Panc1 (cell line): Measurements from ENCODE around the gene DACH2.

ENCODE experiments used
- TF ChIP-seq, protein P1 (sequence below): fragments of 450-650 bp; IDR thresholded peaks from 2 replicates; pipeline ENCODE4 v1.5.1; 2017; ENCODE audit warnings: mild to moderate bottlenecking
- TF ChIP-seq, protein P2 (sequence below), 2 experiments: IDR thresholded peaks; 2 replicates each; pipeline ENCODE4 v1.6.1; 2011 to 2012; ENCODE audit warnings: low read depth in 2 of 2, control low read depth in 1 of 2, low read length in 1 of 2, mild to moderate bottlenecking in 1 of 2, moderate library complexity in 1 of 2; ENCODE audit not compliant: insufficient read depth in 1 of 2

GRCh38 chrX:86195343-86195742 lies 47.1 kb downstream of the DACH2 start:
- TF ChIP-seq, protein P1, sequence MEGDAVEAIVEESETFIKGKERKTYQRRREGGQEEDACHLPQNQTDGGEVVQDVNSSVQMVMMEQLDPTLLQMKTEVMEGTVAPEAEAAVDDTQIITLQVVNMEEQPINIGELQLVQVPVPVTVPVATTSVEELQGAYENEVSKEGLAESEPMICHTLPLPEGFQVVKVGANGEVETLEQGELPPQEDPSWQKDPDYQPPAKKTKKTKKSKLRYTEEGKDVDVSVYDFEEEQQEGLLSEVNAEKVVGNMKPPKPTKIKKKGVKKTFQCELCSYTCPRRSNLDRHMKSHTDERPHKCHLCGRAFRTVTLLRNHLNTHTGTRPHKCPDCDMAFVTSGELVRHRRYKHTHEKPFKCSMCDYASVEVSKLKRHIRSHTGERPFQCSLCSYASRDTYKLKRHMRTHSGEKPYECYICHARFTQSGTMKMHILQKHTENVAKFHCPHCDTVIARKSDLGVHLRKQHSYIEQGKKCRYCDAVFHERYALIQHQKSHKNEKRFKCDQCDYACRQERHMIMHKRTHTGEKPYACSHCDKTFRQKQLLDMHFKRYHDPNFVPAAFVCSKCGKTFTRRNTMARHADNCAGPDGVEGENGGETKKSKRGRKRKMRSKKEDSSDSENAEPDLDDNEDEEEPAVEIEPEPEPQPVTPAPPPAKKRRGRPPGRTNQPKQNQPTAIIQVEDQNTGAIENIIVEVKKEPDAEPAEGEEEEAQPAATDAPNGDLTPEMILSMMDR: no peak
- TF ChIP-seq, protein P2, sequence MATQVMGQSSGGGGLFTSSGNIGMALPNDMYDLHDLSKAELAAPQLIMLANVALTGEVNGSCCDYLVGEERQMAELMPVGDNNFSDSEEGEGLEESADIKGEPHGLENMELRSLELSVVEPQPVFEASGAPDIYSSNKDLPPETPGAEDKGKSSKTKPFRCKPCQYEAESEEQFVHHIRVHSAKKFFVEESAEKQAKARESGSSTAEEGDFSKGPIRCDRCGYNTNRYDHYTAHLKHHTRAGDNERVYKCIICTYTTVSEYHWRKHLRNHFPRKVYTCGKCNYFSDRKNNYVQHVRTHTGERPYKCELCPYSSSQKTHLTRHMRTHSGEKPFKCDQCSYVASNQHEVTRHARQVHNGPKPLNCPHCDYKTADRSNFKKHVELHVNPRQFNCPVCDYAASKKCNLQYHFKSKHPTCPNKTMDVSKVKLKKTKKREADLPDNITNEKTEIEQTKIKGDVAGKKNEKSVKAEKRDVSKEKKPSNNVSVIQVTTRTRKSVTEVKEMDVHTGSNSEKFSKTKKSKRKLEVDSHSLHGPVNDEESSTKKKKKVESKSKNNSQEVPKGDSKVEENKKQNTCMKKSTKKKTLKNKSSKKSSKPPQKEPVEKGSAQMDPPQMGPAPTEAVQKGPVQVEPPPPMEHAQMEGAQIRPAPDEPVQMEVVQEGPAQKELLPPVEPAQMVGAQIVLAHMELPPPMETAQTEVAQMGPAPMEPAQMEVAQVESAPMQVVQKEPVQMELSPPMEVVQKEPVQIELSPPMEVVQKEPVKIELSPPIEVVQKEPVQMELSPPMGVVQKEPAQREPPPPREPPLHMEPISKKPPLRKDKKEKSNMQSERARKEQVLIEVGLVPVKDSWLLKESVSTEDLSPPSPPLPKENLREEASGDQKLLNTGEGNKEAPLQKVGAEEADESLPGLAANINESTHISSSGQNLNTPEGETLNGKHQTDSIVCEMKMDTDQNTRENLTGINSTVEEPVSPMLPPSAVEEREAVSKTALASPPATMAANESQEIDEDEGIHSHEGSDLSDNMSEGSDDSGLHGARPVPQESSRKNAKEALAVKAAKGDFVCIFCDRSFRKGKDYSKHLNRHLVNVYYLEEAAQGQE (IDR thresholded peaks at IDR 0.05; ENCODE audit: insufficient read depth in 1 of 2, low read depth in 2 of 2, low read length in 1 of 2): no peak
